Measurements from ENCODE around the gene USP11. TPM values are rescaled to one million over a fixed set of nuclear protein-coding genes. Genes with fewer than 3 reads are reported as not detected.
A peak's percentile ranks its signal among the peaks of the same experiment; 100 is the strongest.

Gene USP11
- total and polyA plus RNA-seq, 2 experiments from 2014 or later, result 64.2 to 65.1 TPM

DNA sequence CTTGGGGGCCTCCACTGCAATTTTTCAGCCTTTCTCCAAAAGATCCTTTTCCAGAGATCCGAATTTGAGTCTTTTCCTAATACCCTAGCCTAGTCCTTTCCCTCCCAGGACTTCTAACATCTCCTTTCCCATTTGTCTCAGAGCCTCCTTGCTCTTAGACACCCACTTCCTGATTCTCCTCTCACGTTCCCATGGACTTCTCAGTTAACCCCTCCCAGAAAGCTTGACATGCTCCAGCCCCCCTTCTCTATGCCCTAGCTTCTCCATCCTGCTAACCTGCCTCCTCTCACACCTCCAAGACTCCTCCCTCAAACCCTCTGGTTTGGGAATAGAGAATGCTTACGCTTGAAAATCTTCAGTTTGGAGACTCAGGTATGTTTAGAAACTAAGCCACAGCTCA is 36.7 kb upstream of the USP11 start (continued):
- TF ChIP-seq, protein P1, sequence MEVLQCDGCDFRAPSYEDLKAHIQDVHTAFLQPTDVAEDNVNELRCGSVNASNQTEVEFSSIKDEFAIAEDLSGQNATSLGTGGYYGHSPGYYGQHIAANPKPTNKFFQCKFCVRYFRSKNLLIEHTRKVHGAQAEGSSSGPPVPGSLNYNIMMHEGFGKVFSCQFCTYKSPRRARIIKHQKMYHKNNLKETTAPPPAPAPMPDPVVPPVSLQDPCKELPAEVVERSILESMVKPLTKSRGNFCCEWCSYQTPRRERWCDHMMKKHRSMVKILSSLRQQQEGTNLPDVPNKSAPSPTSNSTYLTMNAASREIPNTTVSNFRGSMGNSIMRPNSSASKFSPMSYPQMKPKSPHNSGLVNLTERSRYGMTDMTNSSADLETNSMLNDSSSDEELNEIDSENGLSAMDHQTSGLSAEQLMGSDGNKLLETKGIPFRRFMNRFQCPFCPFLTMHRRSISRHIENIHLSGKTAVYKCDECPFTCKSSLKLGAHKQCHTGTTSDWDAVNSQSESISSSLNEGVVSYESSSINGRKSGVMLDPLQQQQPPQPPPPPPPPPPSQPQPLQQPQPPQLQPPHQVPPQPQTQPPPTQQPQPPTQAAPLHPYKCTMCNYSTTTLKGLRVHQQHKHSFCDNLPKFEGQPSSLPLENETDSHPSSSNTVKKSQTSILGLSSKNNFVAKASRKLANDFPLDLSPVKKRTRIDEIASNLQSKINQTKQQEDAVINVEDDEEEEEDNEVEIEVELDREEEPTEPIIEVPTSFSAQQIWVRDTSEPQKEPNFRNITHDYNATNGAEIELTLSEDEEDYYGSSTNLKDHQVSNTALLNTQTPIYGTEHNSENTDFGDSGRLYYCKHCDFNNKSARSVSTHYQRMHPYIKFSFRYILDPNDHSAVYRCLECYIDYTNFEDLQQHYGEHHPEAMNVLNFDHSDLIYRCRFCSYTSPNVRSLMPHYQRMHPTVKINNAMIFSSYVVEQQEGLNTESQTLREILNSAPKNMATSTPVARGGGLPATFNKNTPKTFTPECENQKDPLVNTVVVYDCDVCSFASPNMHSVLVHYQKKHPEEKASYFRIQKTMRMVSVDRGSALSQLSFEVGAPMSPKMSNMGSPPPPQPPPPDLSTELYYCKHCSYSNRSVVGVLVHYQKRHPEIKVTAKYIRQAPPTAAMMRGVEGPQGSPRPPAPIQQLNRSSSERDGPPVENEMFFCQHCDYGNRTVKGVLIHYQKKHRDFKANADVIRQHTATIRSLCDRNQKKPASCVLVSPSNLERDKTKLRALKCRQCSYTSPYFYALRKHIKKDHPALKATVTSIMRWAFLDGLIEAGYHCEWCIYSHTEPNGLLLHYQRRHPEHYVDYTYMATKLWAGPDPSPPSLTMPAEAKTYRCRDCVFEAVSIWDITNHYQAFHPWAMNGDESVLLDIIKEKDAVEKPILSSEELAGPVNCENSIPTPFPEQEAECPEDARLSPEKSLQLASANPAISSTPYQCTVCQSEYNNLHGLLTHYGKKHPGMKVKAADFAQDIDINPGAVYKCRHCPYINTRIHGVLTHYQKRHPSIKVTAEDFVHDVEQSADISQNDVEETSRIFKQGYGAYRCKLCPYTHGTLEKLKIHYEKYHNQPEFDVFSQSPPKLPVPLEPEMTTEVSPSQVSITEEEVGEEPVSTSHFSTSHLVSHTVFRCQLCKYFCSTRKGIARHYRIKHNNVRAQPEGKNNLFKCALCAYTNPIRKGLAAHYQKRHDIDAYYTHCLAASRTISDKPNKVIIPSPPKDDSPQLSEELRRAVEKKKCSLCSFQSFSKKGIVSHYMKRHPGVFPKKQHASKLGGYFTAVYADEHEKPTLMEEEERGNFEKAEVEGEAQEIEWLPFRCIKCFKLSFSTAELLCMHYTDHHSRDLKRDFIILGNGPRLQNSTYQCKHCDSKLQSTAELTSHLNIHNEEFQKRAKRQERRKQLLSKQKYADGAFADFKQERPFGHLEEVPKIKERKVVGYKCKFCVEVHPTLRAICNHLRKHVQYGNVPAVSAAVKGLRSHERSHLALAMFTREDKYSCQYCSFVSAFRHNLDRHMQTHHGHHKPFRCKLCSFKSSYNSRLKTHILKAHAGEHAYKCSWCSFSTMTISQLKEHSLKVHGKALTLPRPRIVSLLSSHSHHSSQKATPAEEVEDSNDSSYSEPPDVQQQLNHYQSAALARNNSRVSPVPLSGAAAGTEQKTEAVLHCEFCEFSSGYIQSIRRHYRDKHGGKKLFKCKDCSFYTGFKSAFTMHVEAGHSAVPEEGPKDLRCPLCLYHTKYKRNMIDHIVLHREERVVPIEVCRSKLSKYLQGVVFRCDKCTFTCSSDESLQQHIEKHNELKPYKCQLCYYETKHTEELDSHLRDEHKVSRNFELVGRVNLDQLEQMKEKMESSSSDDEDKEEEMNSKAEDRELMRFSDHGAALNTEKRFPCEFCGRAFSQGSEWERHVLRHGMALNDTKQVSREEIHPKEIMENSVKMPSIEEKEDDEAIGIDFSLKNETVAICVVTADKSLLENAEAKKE (CRISPR knock-in tag; IDR thresholded peaks at IDR 0.05), result no peak

DNA sequence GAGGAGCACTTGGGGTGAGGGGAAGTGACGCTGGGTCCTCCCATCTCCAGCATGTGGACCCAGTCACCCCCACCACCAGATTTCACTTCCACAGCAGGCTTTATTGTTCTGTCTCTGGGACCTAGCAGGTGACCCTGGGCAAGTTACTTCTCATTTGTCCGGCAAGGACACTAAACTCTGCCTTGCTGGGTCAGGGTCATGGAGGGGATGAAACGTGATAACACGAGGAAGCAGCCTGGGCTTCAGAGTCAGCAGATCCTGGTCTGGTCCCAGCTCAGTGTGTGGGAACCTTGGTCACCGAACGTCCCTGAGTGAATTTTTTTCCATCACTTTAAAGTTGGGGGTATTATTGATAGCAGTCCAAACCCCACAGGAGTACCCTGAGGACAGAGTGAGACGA is 35.3 kb upstream of the USP11 start:
- Histone ChIP-seq H3K4me3 (peak overlapping the region; percentile 82; the same call in 1 of the 2 replicates), H3K9me2 (ENCODE audit: insufficient read depth) (no peaks in the 10 kb centered on the region), H3F3A (replicated peaks; ENCODE audit: low read depth) (no peaks in the 10 kb centered on the region), H3K79me2 (replicated peaks; ENCODE audit: insufficient read depth) (peaks cover 44% of the 10 kb centered on the region), H3K27me3 (ENCODE audit: insufficient read depth) (no peaks in the 10 kb centered on the region), H3K36me3 (ENCODE audit: insufficient read depth) (peaks cover 19% of the 10 kb centered on the region), H3K27ac (ENCODE audit: low read depth) (peak overlapping the region; percentile 84), H3K4me1 (ENCODE audit: insufficient read depth) (peaks cover 27% of the 10 kb centered on the region), H4K20me1 (replicated peaks; ENCODE audit: insufficient read depth) (peaks cover 8% of the 10 kb centered on the region), H2AFZ (no peak overlapping the region), H3K4me2 (peak overlapping the region; percentile 69)
- H3K4me3 Mint-ChIP-seq, result peak overlapping the region; percentile 94; the same call in 1 of the 3 replicates
- peaks cover 29% of the 10 kb centered on the region for H3K27me3 Mint-ChIP-seq (ENCODE audit: insufficient read depth, low read depth, poor library complexity)
- no peak for DNase-seq (ENCODE audit: low spot score)
- no peaks in the 10 kb centered on the region for H3K9me3 Mint-ChIP-seq
- ATAC-seq, result no peak
- H3K4me1 Mint-ChIP-seq, result peaks cover 48% of the 10 kb centered on the region
- no peak overlapping the region for H3K27ac Mint-ChIP-seq
- H3K36me3 Mint-ChIP-seq (ENCODE audit: low read depth), result peaks cover 80% of the 10 kb centered on the region
- TF ChIP-seq EZH2phosphoT487 (IDR thresholded peaks at IDR 0.05; ENCODE audit: unreplicated experiment), result no peak
- no peak for TF ChIP-seq EZH2 (IDR thresholded peaks at IDR 0.05; ENCODE audit: low read depth, unreplicated experiment)
- no peak for TF ChIP-seq NANOG (IDR thresholded peaks at IDR 0.05; ENCODE audit: borderline replicate concordance)
- no peak for TF ChIP-seq CREB1 (CRISPR knock-in tag; IDR thresholded peaks at IDR 0.05; ENCODE audit: low read depth)
- TF ChIP-seq ZNF331 (CRISPR knock-in tag; IDR thresholded peaks at IDR 0.05; ENCODE audit: low read depth), result no peak
- TF ChIP-seq CTCF (conservative IDR thresholded peaks at IDR 0.05; ENCODE audit: low read depth in 2 of 2), result no peak
- TF ChIP-seq POLR2AphosphoS5 (IDR thresholded peaks at IDR 0.05; ENCODE audit: low read depth), result no peak
- TF ChIP-seq, protein P1 (CRISPR knock-in tag; IDR thresholded peaks at IDR 0.05), result no peak
